Sigmoid colon (tissue), 4 donors: ENCODE data around the gene CLTCL1.

Experiments used
- CTCF ChIP-seq, 4 experiments: fragments of 450-650 bp in 3 of 4; fragments of 200-600 bp in 1 of 4; IDR thresholded peaks; one replicate each; pipeline ENCODE4 v1.5.1; 2016 to 2019; ENCODE audit warnings: antibody characterized with exemption in 4 of 4, mild to moderate bottlenecking in 3 of 4, moderate library complexity in 2 of 4
- EP300 ChIP-seq, 4 donors: sonication (generic); formaldehyde crosslinking; IDR thresholded peaks; one replicate each; pipeline ENCODE4 v1.6.1; 2017; ENCODE audit warnings: antibody characterized with exemption in 4 of 4
- POLR2A ChIP-seq, 2 donors: fragments of 450-650 bp; IDR thresholded peaks; one replicate each; pipeline ENCODE4 v1.6.1; 2016; ENCODE audit warnings: antibody characterized with exemption in 2 of 2, mild to moderate bottlenecking in 2 of 2, moderate library complexity in 2 of 2
- POLR2AphosphoS5 ChIP-seq, 4 donors: sonication (generic); formaldehyde crosslinking; IDR thresholded peaks; one replicate each; pipeline ENCODE4 v1.6.1; 2017; ENCODE audit warnings: antibody characterized with exemption in 4 of 4

GRCh38 chr22:19151329-19152191 lies 140.0 kb downstream of the CLTCL1 start:
- no peak for TF ChIP-seq CTCF (IDR thresholded peaks at IDR 0.05)
- no peak for TF ChIP-seq POLR2A (IDR thresholded peaks at IDR 0.05)
- TF ChIP-seq POLR2AphosphoS5 (IDR thresholded peaks at IDR 0.05) = no peak
- TF ChIP-seq EP300 (IDR thresholded peaks at IDR 0.05) = no peak
